Upper lobe of right lung (tissue), 1 donor: ENCODE measurements around the gene RERE. TPM values are rescaled to one million over a fixed set of nuclear protein-coding genes. Genes with fewer than 3 reads are reported as not detected.

Experiments
- ATAC-seq: fragments of 200-7000 bp; cut with Tn5 transposase; one replicate; pipeline ENCODE4 v1.9.1; 2020; ENCODE audit warnings: mild to moderate bottlenecking, moderate library complexity
- DNase-seq: peaks from one replicate; pipeline ENCODE4 v3.0.0-alpha.2; 2020
- H3K27ac ChIP-seq: fragments of 200-600 bp; one replicate; pipeline ENCODE4 v1.8.0; 2022
- H3K27me3 ChIP-seq: fragments of 200-600 bp; one replicate; pipeline ENCODE4 v1.8.0; 2022; ENCODE audit warnings: mild to moderate bottlenecking
- H3K36me3 ChIP-seq: fragments of 200-600 bp; one replicate; pipeline ENCODE4 v1.8.0; 2022
- H3K4me1 ChIP-seq: fragments of 200-600 bp; one replicate; pipeline ENCODE4 v1.8.0; 2022
- H3K4me3 ChIP-seq: fragments of 200-600 bp; one replicate; pipeline ENCODE4 v1.8.0; 2022; ENCODE audit warnings: mild to moderate bottlenecking
- H3K9me3 ChIP-seq: fragments of 200-600 bp; one replicate; pipeline ENCODE4 v1.8.0; 2022
- CTCF ChIP-seq: fragments of 200-600 bp; IDR thresholded peaks from one replicate; pipeline ENCODE4 v1.8.0; 2022; ENCODE audit warnings: antibody characterized with exemption
- intact Hi-C: fragments of 100-400 bp; cut with DNase I; formaldehyde crosslinking; loops from one replicate; pipeline ENCODE4 v1.11.0; 2022
- total RNA-seq: library from RNA; stranded (reverse); fragmentation: NEBNext Ultra II Directional; extraction: Animal tissue kit (Norgen Biotek cat#: 25700); gene quantifications from one replicate; pipeline ENCODE4 v1.2.1, GENCODE V29; 2021
- donor health status: DM: no; HTN: yes; CAD: no; lungs with severe emphysema.

RERE gene
- total RNA-seq, 1 donor from 2014 or later, result 99.6 TPM

- H3K27ac ChIP-seq, result no peak overlapping the region
- H3K4me1 ChIP-seq, result no peaks in the 10 kb centered on the region
- H3K36me3 ChIP-seq, result no peaks in the 10 kb centered on the region
- TF ChIP-seq CTCF, result no peak
- ATAC-seq, result no peak
- H3K27me3 ChIP-seq, result no peaks in the 10 kb centered on the region
- H3K9me3 ChIP-seq, result no peaks in the 10 kb centered on the region
- H3K4me3 ChIP-seq, result no peak overlapping the region
- DNase-seq, result no peak
- intact Hi-C loops, result no loop called here
Observed at GRCh38 chr1:8776104-8776503, 41.3 kb downstream of the RERE start.

- no peaks in the 10 kb centered on the region for H3K36me3 ChIP-seq
- no peak for ATAC-seq
- no peaks in the 10 kb centered on the region for H3K4me1 ChIP-seq
- DNase-seq, result no peak
- no peak overlapping the region for H3K27ac ChIP-seq
- no peaks in the 10 kb centered on the region for H3K9me3 ChIP-seq
- intact Hi-C loops, result no loop called here
- no peaks in the 10 kb centered on the region for H3K27me3 ChIP-seq
- TF ChIP-seq CTCF, result no peak
- no peak overlapping the region for H3K4me3 ChIP-seq
Observed at GRCh38 chr1:8767006-8767405, 50.4 kb downstream of the RERE start.

DNA sequence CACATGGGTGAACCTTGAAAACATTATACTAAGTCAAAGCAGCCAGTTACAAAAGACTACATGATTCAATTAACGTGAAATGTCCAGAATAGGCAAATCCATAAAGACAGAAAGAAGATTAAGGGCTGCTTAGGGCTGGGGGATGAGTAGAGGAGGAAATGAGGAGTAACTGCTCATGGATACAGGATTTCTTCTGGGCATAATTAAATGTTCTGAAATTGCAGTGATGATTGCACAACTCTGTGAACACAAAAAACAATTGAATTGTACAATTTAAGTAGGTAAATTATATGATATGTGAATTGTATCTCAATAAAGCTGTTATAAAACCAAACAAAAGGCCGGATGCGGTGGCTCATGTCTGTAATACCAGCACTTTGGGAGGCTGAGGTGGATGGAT lies 52.2 kb downstream of the RERE start:
- Histone ChIP-seq H3K27ac (no peak overlapping the region), H3K36me3 (no peaks in the 10 kb centered on the region), H3K4me1 (no peaks in the 10 kb centered on the region), H3K4me3 (no peak overlapping the region), H3K27me3 (no peaks in the 10 kb centered on the region), H3K9me3 (no peaks in the 10 kb centered on the region)
- no peak for TF ChIP-seq CTCF
- intact Hi-C loops, result no loop called here
- DNase-seq, result no peak
- no peak for ATAC-seq

GRCh38 chr1:8764293-8764937 lies 53.0 kb downstream of the RERE start:
- H3K4me1 ChIP-seq, result no peaks in the 10 kb centered on the region
- no peaks in the 10 kb centered on the region for H3K36me3 ChIP-seq
- no peak overlapping the region for H3K27ac ChIP-seq
- no peaks in the 10 kb centered on the region for H3K27me3 ChIP-seq
- intact Hi-C loops, result no loop called here
- DNase-seq, result no peak
- no peak overlapping the region for H3K4me3 ChIP-seq
- H3K9me3 ChIP-seq, result no peaks in the 10 kb centered on the region
- no peak for TF ChIP-seq CTCF
- no peak for ATAC-seq

DNA sequence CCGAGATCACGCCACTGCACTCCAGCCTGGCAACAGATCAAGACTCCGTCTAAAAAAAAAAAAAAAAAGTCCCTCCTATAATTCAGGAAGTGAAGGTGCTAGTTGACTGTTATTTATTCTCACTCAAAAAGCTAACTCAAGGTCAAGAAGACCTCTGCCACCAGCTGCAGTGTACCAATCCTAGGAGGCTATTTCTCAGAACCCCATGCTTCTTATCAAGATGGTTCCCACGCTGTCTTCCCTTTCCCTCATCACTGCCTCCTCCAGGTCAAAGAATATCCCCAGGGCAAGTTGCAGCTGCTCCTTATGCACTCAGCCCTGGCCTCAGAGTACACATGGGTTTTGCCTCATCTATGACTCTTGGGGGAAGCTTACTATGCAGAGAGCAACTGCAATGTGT lies 53.6 kb downstream of the RERE start:
- DNase-seq (no peak), ATAC-seq (no peak)
- H3K9me3 ChIP-seq, result no peaks in the 10 kb centered on the region
- no peak overlapping the region for H3K27ac ChIP-seq
- TF ChIP-seq CTCF, result no peak
- H3K27me3 ChIP-seq, result no peaks in the 10 kb centered on the region
- intact Hi-C loops, result no loop called here
- no peak overlapping the region for H3K4me3 ChIP-seq
- H3K36me3 ChIP-seq, result no peaks in the 10 kb centered on the region
- H3K4me1 ChIP-seq, result no peaks in the 10 kb centered on the region

DNA sequence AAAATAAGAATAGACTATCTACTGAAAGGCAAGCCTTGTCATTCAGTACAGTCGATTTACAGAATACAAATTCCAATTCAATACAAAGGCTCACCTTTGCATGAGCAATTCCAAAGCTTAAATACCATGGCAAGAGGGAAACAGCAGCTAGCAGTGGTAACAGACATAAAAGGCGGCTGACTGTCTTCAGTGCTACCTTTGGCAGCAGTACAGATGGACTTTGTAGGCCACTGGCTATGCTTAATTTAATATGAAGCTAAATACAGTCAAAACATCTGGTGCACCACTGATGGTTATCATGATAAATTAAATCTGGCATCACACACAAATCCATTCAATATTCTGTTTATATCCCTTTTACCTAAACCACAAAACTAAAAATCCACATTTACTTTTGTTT lies 62.4 kb downstream of the RERE start:
- no peak for ATAC-seq

More for the DNA sequence above, 62.4 kb downstream of the RERE start:
- TF ChIP-seq CTCF, result no peak
- Histone ChIP-seq H3K9me3 (no peaks in the 10 kb centered on the region), H3K36me3 (no peaks in the 10 kb centered on the region), H3K4me3 (no peak overlapping the region), H3K4me1 (no peaks in the 10 kb centered on the region), H3K27ac (no peak overlapping the region), H3K27me3 (no peaks in the 10 kb centered on the region)
- DNase-seq, result no peak
- intact Hi-C loops, result no loop called here
